GM12878 (cell line): Measurements from ENCODE around the gene ARF5. TPM values are rescaled to one million over a fixed set of nuclear protein-coding genes. Genes with fewer than 3 reads are reported as not detected.

Experiments
- ATAC-seq: fragments of 200-7000 bp; cut with Tn5 transposase; 3 replicates; pipeline ENCODE4 v1.9.1; 2020; ENCODE audit warnings: mild to moderate bottlenecking, moderate library complexity
- BruUV-seq: library from RNA; stranded (reverse); fragments of 400-500 nt; replicated peaks from 2 replicates; lab custom pipeline; 2021; lab: Mats Ljungman, UMichigan
- CTCF ChIA-PET: fragments of 300-600 bp; sonication (Branson Sonifier 250); formaldehyde crosslinking; extraction: SDS; loops from one replicate; lab custom pipeline; 2021; ENCODE audit warnings: inconsistent platforms; lab: Yijun Ruan, JAX
- POLR2A ChIA-PET: fragments of 350-600 bp; formaldehyde crosslinking; extraction: SDS; loops from one replicate; lab custom pipeline; 2021; ENCODE audit warnings: inconsistent platforms; lab: Charles Lee
- RAD21 ChIA-PET: fragments of 300-600 bp; sonication (Branson Sonifier 250); formaldehyde crosslinking; loops from one replicate; lab custom pipeline; 2023; ENCODE audit warnings: antibody characterized with exemption; ENCODE audit not compliant: unreplicated experiment; lab: Charles Lee
- SMC1A ChIA-PET: fragments of 300-600 bp; sonication (Branson Sonifier 250); formaldehyde crosslinking; loops from one replicate; lab custom pipeline; 2023; ENCODE audit not compliant: unreplicated experiment, uncharacterized antibody; lab: Charles Lee
- DNase-seq: peaks from one replicate; pipeline ENCODE4 v3.0.0-alpha.2; 2011; ENCODE audit warnings: low read depth, low spot score
- FAIRE-seq: peaks from 3 replicates; lab custom pipeline; 2011; peaks lifted over from hg19 to GRCh38; lab: Jason Lieb, UNC
- H2AFZ ChIP-seq: 2 replicates; pipeline ENCODE4 v1.6.0; 2011; ENCODE audit warnings: low read depth, low read length, control low read depth; ENCODE audit not compliant: control insufficient read depth
- H3K27ac ChIP-seq: 2 replicates; pipeline ENCODE4 v1.5.1; 2011; ENCODE audit warnings: control low read depth; ENCODE audit not compliant: control insufficient read depth, insufficient read depth
- H3K27me3 ChIP-seq, 2 experiments: replicated peaks in 1 of 2; 2 replicates each; pipeline versions ENCODE4 v1.6.0 to v1.6.1; 2011; ENCODE audit warnings: low read length in 1 of 2; ENCODE audit not compliant: control insufficient read depth in 2 of 2, insufficient read depth in 2 of 2
- H3K36me3 ChIP-seq, 2 experiments: 2 replicates each; pipeline ENCODE4 v1.5.1; 2011; ENCODE audit warnings: low read length in 1 of 2; ENCODE audit not compliant: control insufficient read depth in 2 of 2, insufficient read depth in 2 of 2
- H3K4me1 ChIP-seq: 2 replicates; pipeline ENCODE4 v1.6.1; 2011; ENCODE audit warnings: mild to moderate bottlenecking, low read length, moderate library complexity, mixed read lengths; ENCODE audit not compliant: control insufficient read depth, insufficient read depth
- H3K4me2 ChIP-seq: 2 replicates; pipeline ENCODE4 v1.6.0; 2011; ENCODE audit warnings: control low read depth; ENCODE audit not compliant: control insufficient read depth, insufficient read depth
- H3K4me3 ChIP-seq: fragments of 200-600 bp; sonication (generic); 2 replicates; pipeline ENCODE4 v1.5.1; 2016
- H3K79me2 ChIP-seq: 2 replicates; pipeline ENCODE4 v1.6.0; 2011; ENCODE audit warnings: low read length; ENCODE audit not compliant: control insufficient read depth, insufficient read depth
- H3K9ac ChIP-seq: 2 replicates; pipeline ENCODE4 v1.8.0; 2011; ENCODE audit warnings: low read length, control low read depth, mixed read lengths; ENCODE audit not compliant: control insufficient read depth, insufficient read depth
- H3K9me3 ChIP-seq: replicated peaks from 3 replicates; pipeline ENCODE4 v1.5.1; 2011; ENCODE audit warnings: mild to moderate bottlenecking, low read length; ENCODE audit not compliant: control insufficient read depth, insufficient read depth
- H4K20me1 ChIP-seq: 2 replicates; pipeline ENCODE4 v1.6.0; 2011; ENCODE audit not compliant: control insufficient read depth, insufficient read depth
- GATAD2B ChIP-seq: fragments of 450-650 bp; conservative IDR thresholded peaks from 2 replicates; pipeline ENCODE4 v1.6.1; 2017; ENCODE audit warnings: low read depth, mild to moderate bottlenecking, moderate library complexity
- NR2F1 ChIP-seq: fragments of 450-650 bp; conservative IDR thresholded peaks from 2 replicates; pipeline ENCODE4 v1.6.1; 2017; ENCODE audit warnings: mild to moderate bottlenecking
- REST ChIP-seq: IDR thresholded peaks from 2 replicates; pipeline ENCODE4 v1.6.1; 2012; ENCODE audit warnings: mild to moderate bottlenecking, low read depth, low read length
- SREBF2 ChIP-seq: IDR thresholded peaks from 2 replicates; pipeline ENCODE4 v1.6.1; 2012; ENCODE audit warnings: mild to moderate bottlenecking, low read length
- ZBTB40 ChIP-seq: fragments of 450-650 bp; IDR thresholded peaks from 2 replicates; pipeline ENCODE4 v1.6.1; 2016; ENCODE audit warnings: mild to moderate bottlenecking, moderate library complexity, borderline replicate concordance
- ZNF207 ChIP-seq: fragments of 450-650 bp; IDR thresholded peaks from 2 replicates; pipeline ENCODE4 v1.6.1; 2014; ENCODE audit warnings: antibody characterized with exemption, mild to moderate bottlenecking, borderline replicate concordance
- ZNF274 ChIP-seq: IDR thresholded peaks from one replicate; pipeline ENCODE4 v1.8.0; 2011; ENCODE audit not compliant: insufficient read length, insufficient read depth
- WGBS: methylation state at CpG from one replicate; pipeline ENCODE4 v1.1.6; 2016; ENCODE audit warnings: low lambda C conversion rate; ENCODE audit not compliant: insufficient replicate concordance, insufficient coverage; ENCODE audit errors: missing lambda C conversion rate; 5-methylcytosine and 5-hydroxymethylcytosine counted together
- in situ Hi-C: fragments of 300-500 bp; cut with MboI; formaldehyde crosslinking; loops from 9 replicates; pipeline ENCODE4 v1.14.3; 2018; ENCODE audit warnings: mixed read lengths
- intact Hi-C: fragments of 100-400 bp; cut with micrococcal nuclease; formaldehyde crosslinking; loops from one replicate; pipeline ENCODE4 v1.14.2; 2022; ENCODE audit not compliant: unreplicated experiment
- polyA plus RNA-seq, 11 experiments: library from polyadenylated mRNA; depleted of rRNA in 4 of 11; unstranded in 6 of 11; stranded (reverse) in 5 of 11; fragments of >200 nt; fragmentation: Nextera tagmentation in 4 of 11; fragmentation: Illumina TruSeq in 1 of 11; extraction: Ambion mirVana in 4 of 11; extraction: Trizol in 1 of 11; gene quantifications; 1 replicate in 1 of 11; 2 replicates in 10 of 11; pipeline versions ENCODE4 v1.2.1 to v1.2.3, GENCODE V29; 2011 to 2016; ENCODE audit warnings: inconsistent platforms in 2 of 11, missing spikeins in 2 of 11, low read depth in 1 of 11
- total RNA-seq, 4 experiments: library from RNA; depleted of rRNA in 3 of 4; stranded (reverse); fragments of >200 nt in 3 of 4; fragmentation: Illumina TruSeq in 1 of 4; extraction: Trizol in 1 of 4; gene quantifications; 2 replicates each; pipeline versions ENCODE4 v1.2.1 to v1.2.3, GENCODE V29; 2013 to 2021

The ARF5 gene
- total and polyA plus RNA-seq, 10 of the 15 experiments (the other 5 are each of a cell fraction or from before 2014, with no cell fraction given): 11.0 to 210 (median 131) TPM

GRCh38 chr7:127600885-127601284 is 12.7 kb downstream of the ARF5 start (continued):
- TF ChIP-seq GATAD2B: no peak
- no peak for TF ChIP-seq ZBTB40
- no peak for TF ChIP-seq NR2F1
- TF ChIP-seq ZNF274: no peak
- TF ChIP-seq SREBF2: no peak

DNA sequence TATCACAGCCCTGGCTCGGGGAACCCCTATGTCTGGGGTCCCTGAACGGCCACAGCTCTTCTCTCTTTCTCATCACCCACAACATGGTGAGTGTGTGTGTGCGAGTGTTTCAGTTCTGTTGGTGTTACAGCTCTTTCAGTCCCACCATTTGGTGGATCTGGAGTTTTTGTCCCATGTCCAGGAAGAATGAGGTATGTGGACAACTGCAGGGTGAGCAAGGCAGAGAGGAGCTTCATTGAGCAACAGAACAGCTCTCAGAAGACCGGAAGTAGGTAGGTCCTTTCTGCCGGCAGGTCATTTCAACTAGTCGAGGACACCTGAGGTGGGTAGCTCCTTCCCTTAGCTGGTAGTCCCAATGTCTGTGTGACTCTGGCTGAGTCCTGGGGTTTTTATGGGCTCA is 20.2 kb downstream of the ARF5 start:
- Histone ChIP-seq H3K4me3 (no peak overlapping the region), H3K9ac (no peak overlapping the region), H3K4me1 (no peaks in the 10 kb centered on the region), H2AFZ (no peak overlapping the region), H3K27ac (no peak overlapping the region), H3K4me2 (no peak overlapping the region), H3K27me3 (no peaks in the 10 kb centered on the region), H3K79me2 (no peaks in the 10 kb centered on the region), H3K9me3 (no peaks in the 10 kb centered on the region; the same call in 2 of the 3 replicates), H3K36me3 (no peaks in the 10 kb centered on the region), H4K20me1 (no peaks in the 10 kb centered on the region)
- ChIA-PET RAD21 (no interaction called here), CTCF (interaction anchor here (1.5 kb wide), 1 partner anchor 28 kb away, joined by 3 read pairs; no protein-coding TSS in a partner anchor), POLR2A (no interaction called here), SMC1A (no interaction called here)
- in situ Hi-C loops: no loop called here
- ATAC-seq: no peak
- WGBS: 56% methylated on average over 6 of the region's 6 CpGs
- DNase-seq: no peak
- no peak for FAIRE-seq
- BruUV-seq: no TSS peak
- TF ChIP-seq REST (no peak), ZNF207 (no peak)
- intact Hi-C loops: no loop called here
